Stomach (tissue), 4 donors: ENCODE data around the gene COMP.

ENCODE experiments used
- EP300 ChIP-seq: sonication (generic); formaldehyde crosslinking; IDR thresholded peaks from one replicate; pipeline ENCODE4 v1.6.1; 2017; ENCODE audit warnings: antibody characterized with exemption
- POLR2A ChIP-seq, 4 donors: fragments of 450-650 bp; IDR thresholded peaks; one replicate each; pipeline ENCODE4 v1.6.1; 2016; ENCODE audit warnings: antibody characterized with exemption in 4 of 4, control low read depth in 2 of 4, mild to moderate bottlenecking in 1 of 4, moderate library complexity in 1 of 4
- TF ChIP-seq, protein P1 (sequence below), 7 experiments: fragments of 450-650 bp in 4 of 7; fragments of 200-600 bp in 3 of 7; sonication (generic) in 3 of 7; IDR thresholded peaks; one replicate each; pipeline ENCODE4 v1.5.1; 2016 to 2019; ENCODE audit warnings: antibody characterized with exemption in 7 of 7, control low read depth in 2 of 7, mild to moderate bottlenecking in 1 of 7

DNA sequence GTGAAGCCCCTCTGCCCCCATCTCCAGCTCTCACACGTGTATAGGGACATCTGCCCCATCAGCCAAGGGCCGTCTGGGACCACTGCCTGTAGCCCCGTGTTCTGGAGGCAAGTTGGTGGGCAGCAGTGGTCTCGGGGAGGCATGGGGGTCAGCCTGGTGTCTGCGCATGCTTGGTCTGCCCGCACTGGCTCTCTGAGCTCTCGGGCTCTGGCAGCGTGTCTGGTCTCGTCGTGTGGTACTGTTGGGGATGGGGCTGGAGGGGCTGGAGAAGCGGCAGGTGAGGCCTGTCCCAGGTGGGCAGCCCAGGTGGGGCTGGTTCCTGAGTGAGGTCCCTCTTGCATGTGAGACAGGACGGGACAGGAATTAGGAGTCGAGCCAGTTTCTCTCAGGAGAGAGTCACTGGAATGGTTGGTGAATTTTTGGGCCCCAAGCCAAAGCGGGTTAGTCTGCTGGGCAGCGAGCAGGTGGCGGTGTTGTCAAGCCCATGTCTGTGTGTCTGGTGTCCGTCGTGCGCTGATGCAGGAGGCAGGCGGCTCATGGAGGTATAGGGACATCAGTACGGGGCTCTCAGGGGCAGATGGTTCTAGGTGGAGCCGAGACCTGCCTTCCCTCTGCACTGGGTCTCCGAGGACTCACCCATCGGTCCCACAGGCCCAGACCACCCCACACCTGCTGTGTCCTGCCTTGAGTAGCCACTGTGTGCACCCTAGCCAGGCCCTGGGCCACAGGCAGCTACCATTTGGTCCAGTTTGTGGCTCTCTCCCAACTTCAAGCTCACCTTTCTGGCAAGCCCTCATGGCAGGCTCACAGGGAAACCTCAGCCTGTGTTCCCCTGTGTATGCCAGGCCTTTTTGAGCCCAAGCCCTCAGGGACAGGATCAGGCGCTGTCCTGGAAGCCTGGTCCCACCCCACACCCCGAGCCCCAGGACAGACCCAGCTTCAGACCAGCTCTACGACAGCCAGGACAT is 18.2 kb downstream of the COMP start:
- TF ChIP-seq, protein P1, sequence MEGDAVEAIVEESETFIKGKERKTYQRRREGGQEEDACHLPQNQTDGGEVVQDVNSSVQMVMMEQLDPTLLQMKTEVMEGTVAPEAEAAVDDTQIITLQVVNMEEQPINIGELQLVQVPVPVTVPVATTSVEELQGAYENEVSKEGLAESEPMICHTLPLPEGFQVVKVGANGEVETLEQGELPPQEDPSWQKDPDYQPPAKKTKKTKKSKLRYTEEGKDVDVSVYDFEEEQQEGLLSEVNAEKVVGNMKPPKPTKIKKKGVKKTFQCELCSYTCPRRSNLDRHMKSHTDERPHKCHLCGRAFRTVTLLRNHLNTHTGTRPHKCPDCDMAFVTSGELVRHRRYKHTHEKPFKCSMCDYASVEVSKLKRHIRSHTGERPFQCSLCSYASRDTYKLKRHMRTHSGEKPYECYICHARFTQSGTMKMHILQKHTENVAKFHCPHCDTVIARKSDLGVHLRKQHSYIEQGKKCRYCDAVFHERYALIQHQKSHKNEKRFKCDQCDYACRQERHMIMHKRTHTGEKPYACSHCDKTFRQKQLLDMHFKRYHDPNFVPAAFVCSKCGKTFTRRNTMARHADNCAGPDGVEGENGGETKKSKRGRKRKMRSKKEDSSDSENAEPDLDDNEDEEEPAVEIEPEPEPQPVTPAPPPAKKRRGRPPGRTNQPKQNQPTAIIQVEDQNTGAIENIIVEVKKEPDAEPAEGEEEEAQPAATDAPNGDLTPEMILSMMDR (IDR thresholded peaks at IDR 0.05), result no peak
- TF ChIP-seq EP300 (no peak), POLR2A (IDR thresholded peaks at IDR 0.05) (no peak)
